Ureter (tissue), 1 donor: Measurements from ENCODE around the gene TMEM235. TPM values are rescaled to one million over a fixed set of nuclear protein-coding genes. Genes with fewer than 3 reads are reported as not detected.

Experiments
- DNase-seq: peaks from one replicate; pipeline ENCODE4 v3.0.0-alpha.2; 2020; ENCODE audit warnings: low spot score
- total RNA-seq: library from RNA; stranded (reverse); gene quantifications from one replicate; pipeline ENCODE4 v1.2.4, GENCODE V29; 2023
- donor health status: DM: yes; HTN: yes; CAD: no.

TMEM235 gene
- total RNA-seq = not detected

DNA sequence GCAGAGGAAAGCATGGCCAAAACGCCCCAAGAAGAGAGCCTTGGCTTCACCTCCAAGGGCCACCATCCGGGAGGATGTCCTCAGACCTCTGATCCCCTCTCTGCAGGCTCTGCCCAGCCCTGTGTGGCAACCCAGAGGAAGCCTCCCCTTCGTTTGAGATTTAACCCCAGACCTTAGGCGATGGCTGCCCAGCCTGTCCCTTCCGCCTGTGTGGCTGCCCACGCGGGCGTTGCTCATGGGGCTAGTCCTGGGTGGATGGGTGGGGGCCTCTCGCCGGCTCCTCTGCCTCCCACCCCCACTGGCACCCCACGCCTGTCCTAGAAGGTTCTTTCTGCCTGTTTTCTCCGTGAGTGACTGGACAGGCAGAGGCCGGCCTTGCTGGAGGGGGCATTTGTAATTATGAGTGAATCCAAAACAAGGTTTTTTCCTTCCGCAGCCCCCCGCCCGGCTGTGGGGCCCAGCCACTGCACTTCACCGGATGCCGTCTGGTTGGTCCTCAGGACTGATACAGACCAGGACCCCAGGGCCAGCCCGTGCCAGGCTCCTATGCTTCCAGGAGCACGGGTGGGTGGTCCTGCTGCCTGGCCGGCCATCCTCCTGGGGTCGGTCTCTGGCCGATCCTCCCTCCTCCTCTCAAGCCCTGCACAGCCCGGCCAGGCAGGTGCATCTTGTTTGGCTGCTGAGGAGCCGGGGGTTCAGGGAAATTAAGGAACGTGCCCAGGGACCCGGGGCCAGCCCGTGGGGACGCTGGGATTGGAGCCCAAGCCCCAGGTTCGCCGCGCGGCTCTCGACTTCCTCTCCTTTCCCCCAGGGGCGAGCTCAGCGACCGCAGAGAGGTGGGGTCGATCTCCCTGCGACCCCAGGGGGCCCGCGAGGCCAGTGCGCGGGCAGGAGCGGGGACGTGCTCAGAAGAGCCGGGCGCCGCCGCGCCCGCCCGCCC lies at the start of gene TMEM235:
TMEM235 (plus strand) TSS at position 636 of the 940 bp plus-strand sequence. CDS start 393 bp downstream, outside the sequence.
- no peak for DNase-seq

DNA sequence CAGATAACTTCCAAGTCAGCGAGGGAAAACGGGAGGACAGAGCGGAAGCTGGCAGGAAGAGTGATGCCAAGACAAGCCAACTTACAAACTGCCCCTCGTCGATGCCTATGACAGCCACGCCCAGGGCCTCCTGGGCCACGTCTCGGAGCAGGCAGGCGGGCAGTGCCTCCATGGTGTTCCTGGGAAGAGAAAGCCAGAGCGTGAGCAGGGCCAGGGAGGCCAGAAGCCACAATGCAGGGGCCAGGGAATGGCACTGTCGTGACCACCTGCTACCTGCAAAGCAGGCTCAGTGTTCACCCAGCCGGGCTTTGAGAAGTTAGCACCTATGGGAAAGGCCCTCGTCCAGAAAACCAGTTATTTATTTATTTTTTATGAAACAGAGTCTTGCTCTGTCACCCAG lies 48.9 kb upstream of the TMEM235 start:
- DNase-seq = no peak

GRCh38 chr17:78183916-78184315 lies 47.5 kb upstream of the TMEM235 start:
- DNase-seq = no peak

- DNase-seq = no peak
Observed at GRCh38 chr17:78184351-78184750, 47.1 kb upstream of the TMEM235 start.

- no peak for DNase-seq
Observed at GRCh38 chr17:78184868-78185267, 46.6 kb upstream of the TMEM235 start.

DNA sequence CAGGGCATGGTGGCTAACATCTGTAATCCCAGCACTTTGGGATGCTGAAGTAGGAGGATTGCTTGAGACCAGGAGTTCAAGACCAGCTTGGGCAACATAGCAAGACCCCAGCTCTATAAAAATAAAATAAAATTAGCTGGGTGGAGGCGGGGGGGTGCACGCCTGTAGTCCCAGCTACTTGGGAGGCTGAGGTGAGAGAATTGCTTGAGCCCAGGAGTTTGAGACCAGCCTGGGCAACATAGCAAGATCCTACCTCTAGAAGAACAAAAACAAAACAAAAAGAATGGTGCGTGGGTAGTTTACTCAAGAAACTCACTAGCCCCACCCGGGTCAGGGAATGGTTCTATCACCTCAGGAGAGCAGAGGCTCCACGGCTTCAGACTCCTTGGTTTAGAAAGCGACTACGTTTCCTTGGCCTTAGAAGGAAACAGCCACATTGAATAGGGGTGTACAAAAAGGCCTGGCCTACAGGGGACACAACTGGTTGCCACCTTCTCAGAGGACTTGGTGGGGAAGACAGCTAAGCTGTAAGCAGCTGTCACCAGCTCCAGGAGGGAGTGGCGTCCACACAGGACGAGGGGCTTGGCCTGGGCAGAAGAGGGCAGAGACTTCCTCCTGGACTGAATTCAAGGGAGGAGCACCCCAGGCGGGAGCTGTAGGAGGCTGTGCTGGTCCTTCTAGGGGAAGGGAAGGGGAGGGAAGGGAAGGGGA lies 45.3 kb upstream of the TMEM235 start:
- DNase-seq = no peak

GRCh38 chr17:78186692-78187595 lies 44.5 kb upstream of the TMEM235 start, which contains the start of the genes AFMID and TK1:
Gene AFMID, plus strand, starts transcription at chr17:78187362. Its CDS starts 9 bp downstream, at chr17:78187371.
Gene TK1, minus strand, starts transcription at chr17:78187052. Its CDS starts 58 bp downstream, at chr17:78186994.
- DNase-seq = peak; percentile 98

GRCh38 chr17:78196716-78197115 lies 34.7 kb upstream of the TMEM235 start:
- no peak for DNase-seq

DNA sequence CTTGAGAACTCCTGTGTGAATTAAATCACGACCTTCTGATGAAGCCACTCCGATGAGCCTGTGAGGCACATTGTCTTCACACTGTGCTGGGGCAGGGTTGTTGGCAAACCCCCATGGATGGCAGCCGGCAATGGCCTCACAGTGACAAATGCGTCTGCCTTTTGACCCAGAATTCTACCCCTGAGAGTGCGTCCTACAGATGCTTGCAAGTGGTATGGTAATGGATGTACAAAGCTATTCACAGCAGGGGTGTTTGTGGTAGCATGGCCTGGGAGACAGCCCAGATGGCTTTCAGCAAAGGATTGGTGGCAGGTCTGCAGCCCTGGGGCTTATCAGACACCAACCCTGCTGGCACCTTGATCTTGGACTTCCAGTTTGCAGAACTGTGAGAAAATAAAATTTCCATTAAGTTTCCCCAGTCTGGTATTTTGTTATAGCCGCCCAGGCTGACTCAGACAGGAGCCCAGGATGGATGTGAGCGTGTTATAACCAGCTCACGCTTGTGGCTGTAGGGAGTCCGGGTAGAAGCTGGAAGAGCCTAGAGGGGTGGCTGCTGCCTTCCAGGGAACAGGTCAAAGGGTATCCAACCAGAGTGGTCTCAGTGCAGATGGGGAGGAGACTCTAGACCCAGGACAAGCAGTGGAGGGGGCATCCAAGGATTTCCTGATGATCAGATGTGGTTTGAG lies 34.1 kb upstream of the TMEM235 start:
- no peak for DNase-seq

- no peak for DNase-seq
Observed at GRCh38 chr17:78200451-78200850, 31.0 kb upstream of the TMEM235 start.

- DNase-seq = no peak
Observed at GRCh38 chr17:78202666-78203065, 28.8 kb upstream of the TMEM235 start.

- DNase-seq = no peak
Observed at GRCh38 chr17:78204387-78205123, 26.9 kb upstream of the TMEM235 start.

- DNase-seq = no peak
Observed at GRCh38 chr17:78205124-78205775, 26.2 kb upstream of the TMEM235 start.

DNA sequence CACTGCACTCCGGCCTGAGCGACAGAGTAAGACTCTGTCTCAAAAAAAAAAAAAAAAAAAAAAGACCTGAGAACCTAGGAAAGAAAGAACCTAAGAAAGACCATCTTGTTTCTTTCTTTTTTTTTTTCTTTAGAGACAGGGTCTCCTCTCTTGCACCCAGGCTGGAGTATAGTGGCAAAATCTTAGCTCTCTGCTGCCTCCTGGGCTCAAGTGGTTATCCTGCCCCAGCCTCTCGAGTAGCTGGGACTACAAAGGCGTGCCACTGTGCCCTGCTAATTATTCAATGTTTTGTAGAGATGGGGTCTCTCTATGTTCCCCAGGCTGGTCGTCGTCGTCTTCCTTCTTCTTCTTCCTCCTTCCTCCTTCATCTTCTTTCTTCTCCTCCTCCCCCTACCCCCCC lies 25.1 kb upstream of the TMEM235 start:
- DNase-seq = no peak

GRCh38 chr17:78208486-78208885 lies 22.9 kb upstream of the TMEM235 start:
- no peak for DNase-seq

- no peak for DNase-seq
Observed at GRCh38 chr17:78210111-78210510, 21.3 kb upstream of the TMEM235 start.

- no peak for DNase-seq
Observed at GRCh38 chr17:78211032-78211431, 20.4 kb upstream of the TMEM235 start.

DNA sequence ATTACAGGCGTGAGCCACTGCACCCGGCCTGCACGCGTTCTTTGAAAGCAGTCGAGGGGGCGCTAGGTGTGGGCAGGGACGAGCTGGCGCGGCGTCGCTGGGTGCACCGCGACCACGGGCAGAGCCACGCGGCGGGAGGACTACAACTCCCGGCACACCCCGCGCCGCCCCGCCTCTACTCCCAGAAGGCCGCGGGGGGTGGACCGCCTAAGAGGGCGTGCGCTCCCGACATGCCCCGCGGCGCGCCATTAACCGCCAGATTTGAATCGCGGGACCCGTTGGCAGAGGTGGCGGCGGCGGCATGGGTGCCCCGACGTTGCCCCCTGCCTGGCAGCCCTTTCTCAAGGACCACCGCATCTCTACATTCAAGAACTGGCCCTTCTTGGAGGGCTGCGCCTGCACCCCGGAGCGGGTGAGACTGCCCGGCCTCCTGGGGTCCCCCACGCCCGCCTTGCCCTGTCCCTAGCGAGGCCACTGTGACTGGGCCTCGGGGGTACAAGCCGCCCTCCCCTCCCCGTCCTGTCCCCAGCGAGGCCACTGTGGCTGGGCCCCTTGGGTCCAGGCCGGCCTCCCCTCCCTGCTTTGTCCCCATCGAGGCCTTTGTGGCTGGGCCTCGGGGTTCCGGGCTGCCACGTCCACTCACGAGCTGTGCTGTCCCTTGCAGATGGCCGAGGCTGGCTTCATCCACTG lies 17.3 kb upstream of the TMEM235 start, which contains the start of gene BIRC5:
BIRC5 (plus strand) TSS at position 238 of the 690 bp plus-strand sequence; CDS start at position 302, 64 bp downstream.
- peak; percentile 87 for DNase-seq

DNA sequence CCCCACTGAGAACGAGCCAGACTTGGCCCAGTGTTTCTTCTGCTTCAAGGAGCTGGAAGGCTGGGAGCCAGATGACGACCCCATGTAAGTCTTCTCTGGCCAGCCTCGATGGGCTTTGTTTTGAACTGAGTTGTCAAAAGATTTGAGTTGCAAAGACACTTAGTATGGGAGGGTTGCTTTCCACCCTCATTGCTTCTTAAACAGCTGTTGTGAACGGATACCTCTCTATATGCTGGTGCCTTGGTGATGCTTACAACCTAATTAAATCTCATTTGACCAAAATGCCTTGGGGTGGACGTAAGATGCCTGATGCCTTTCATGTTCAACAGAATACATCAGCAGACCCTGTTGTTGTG lies 16.7 kb upstream of the TMEM235 start:
- DNase-seq = no peak
